Fibroblast of skin of abdomen (primary cell): Measurements from ENCODE around the gene PSMD7. TPM values are rescaled to one million over a fixed set of nuclear protein-coding genes. Genes with fewer than 3 reads are reported as not detected.

Experiments
- DNase-seq: peaks from one replicate; pipeline ENCODE4 v3.0.0-alpha.2; 2013
- polyA plus RNA-seq, 2 experiments: library from polyadenylated mRNA; unstranded; fragments of 120-200 nt; gene quantifications; one replicate each; pipeline ENCODE4 v1.2.1, GENCODE V29; 2013; ENCODE audit not compliant: insufficient read length in 2 of 2

Gene PSMD7
- 101 TPM for polyA plus RNA-seq (2013, experiment 1 of 2; ENCODE audit: insufficient read length)
- 106 TPM for polyA plus RNA-seq (2013, experiment 2 of 2; ENCODE audit: insufficient read length)

DNA sequence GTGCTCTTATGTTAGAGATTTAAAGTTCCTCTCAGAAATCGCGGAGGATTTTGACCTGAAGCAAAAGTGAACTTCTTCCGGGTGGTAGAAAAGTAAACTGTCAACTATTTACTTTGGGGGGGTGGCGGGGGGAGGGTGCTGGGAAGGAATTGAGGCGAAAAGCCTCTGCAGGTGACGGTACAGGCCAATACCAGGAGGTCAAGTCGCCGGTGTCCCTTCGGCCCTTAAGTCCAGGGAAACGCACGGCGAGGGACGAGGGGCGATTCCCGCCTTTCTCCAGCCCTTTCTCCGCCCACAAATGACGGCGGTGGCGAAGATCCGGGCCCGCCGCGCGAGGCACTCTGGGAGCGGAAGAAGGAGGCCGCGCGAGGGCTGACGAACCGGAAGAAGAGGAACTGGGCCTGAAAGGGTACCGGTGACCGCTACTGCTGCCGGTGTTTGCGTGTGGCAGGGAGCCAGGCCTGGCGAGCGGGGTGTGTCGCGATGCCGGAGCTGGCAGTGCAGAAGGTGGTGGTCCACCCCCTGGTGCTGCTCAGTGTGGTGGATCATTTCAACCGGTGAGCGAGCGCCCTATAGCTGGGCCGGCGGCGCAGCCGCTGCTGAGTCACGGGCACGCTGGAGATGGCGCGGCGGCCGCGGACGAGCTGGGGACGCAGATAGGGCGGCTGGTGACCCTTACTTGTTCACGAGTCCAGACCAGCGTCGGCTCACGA, at the start of gene PSMD7:
PSMD7 (plus strand) TSS at position 383 of the 713 bp plus-strand sequence; CDS start at position 484, 101 bp downstream.
- peak; percentile 89 for DNase-seq

- DNase-seq = no peak
Observed at GRCh38 chr16:74249254-74249653, 47.4 kb upstream of the PSMD7 start.

DNA sequence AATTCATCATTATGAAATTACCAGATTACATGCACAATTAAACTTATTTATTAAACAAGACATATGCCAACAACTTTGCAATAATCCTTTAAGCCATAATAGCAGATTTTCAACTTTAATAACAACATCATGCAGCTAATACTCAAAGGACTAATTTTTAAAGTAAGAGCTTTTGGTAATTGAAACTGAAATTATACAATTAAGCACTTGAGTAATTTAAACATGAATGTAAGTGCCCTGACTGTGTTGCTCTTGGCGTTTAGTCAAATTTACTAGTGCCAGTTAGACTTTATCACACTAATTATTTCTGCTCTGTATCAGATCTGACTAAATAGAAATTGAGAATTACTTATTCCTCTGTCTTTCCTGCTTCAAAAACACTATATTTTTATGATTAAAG, 46.8 kb upstream of the PSMD7 start:
- no peak for DNase-seq

- no peak for DNase-seq
Observed at GRCh38 chr16:74252329-74252728, 44.3 kb upstream of the PSMD7 start.

- DNase-seq = no peak
Observed at GRCh38 chr16:74253161-74253938, 43.3 kb upstream of the PSMD7 start.

GRCh38 chr16:74257061-74257460, 39.6 kb upstream of the PSMD7 start:
- DNase-seq = no peak

GRCh38 chr16:74261068-74261467, 35.5 kb upstream of the PSMD7 start:
- no peak for DNase-seq

DNA sequence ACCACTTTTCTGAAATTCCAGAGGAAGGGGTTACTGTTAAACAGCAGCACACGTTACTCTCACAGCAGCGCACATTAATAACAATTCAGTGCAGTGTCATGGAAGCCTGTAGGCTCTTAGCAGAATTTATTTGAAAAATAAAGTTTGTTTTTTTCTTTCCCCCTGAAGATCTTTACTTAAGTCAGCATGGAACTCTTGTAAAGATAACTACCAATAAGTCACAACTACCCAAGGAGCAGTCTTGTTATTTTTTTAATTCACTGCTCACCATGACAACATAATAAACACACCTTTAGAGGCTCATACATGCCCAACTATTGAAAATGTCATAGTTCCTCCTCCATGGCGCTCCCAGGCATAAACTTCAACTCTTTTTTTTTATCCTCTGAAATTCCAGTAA, 31.8 kb upstream of the PSMD7 start:
- DNase-seq = no peak

GRCh38 chr16:74268372-74268782, 28.2 kb upstream of the PSMD7 start:
- DNase-seq = no peak

DNA sequence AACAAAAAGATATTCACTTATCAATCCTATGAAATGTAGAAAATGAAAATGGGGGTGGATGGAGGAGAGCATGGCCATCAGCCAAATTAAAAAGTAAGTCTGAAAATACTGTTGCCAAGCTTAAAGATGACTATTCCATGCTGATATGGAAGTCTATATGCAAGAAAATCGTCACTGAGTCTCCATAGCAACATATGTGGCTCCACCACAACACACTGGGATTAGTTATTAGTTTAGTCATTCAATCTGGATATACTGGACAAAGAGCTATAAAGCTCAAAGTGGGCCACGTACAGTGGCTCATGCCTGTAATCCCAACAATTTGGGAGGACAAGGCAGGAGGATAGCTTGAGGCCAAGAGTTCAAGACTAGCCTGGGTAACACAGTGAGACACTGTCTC, 24.7 kb upstream of the PSMD7 start:
- DNase-seq = no peak

DNA sequence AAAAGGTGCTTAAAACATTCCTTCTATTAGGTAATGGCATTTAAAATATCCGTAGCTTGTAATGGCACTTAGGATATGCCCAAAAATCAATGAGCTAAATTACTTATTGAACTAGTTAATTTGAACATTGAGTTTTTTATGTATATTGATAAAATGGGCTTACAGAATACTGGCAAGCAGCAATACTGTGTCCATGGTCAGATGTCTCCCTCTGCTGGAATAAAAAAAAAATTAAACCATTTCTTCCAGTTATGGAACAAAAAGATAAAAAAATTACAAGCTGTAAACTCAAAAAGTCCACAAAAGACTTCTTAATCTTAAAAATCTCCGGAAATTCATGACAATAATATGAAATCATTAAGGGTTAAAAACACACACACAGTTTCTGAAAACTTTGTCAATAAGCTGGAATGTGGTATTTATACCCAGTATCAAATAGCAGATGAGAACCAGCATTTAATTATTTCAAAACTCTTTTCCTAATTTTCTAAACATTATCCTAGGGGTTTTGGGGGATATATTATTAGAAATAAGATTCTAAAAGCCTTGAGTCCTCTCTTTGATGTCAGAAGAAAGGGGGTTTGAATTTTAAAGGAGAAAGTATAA, 21.5 kb upstream of the PSMD7 start:
- DNase-seq = peak; percentile 16

DNA sequence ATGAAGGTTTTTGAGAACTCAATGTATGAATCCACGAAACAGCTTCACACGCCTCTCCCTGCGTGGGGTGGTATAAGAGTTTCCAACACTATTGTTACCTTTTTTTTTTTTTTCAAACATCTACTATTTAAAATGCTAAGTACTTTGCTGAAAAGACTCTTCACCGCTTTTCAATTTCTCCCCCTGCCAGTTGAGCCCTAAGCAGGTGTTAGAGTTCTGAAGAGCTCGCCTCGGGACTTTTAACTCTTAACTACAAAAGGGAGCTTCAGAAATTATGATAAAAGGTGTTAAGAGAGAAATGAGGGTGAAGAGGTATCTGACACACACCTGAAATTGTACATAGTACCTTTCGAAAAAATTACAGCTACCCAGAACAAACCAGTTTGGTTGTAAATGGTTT, 20.9 kb upstream of the PSMD7 start:
- DNase-seq = no peak

DNA sequence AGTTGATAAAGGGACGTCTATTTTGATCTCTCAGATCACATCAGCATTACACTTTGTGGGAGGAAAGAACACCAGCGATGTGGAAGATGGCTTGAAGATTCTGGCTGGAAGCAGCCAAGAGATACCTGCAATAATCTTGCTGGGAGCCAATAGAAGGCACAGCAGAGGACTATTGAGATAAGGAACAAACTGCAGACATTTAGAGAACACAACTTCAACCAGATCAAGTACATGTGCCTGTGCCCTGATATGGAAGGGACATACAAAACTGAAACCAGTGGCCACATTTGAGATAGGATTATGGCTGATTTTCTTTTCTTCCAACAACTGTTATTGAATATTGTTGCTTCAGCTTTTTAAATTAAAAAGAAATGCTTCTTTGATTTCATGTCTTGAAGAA, 18.6 kb upstream of the PSMD7 start:
- DNase-seq = no peak

- no peak for DNase-seq
Observed at GRCh38 chr16:74279266-74279665, 17.3 kb upstream of the PSMD7 start.

GRCh38 chr16:74279805-74280204, 16.8 kb upstream of the PSMD7 start:
- DNase-seq = no peak

GRCh38 chr16:74280448-74280847, 16.2 kb upstream of the PSMD7 start:
- DNase-seq = no peak

DNA sequence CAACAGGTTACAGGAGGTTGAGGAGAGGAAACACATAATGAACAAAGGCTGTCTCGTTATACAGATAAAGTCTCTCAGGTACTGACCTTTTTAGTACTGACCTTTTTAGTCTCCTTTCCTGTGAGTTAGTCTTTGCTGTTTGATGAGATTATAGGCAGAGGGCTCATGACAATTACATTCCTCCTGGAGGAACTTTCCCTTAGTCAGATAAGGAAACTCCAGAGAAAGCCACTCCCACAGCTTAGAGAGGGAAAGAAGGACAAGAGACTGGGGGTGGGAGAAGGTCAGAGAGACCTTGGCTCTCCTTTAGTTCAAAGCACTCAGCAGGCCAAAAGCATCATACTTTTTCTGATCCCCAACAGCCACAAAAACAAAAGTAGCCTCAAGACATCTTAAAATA, 15.3 kb upstream of the PSMD7 start:
- DNase-seq = no peak

DNA sequence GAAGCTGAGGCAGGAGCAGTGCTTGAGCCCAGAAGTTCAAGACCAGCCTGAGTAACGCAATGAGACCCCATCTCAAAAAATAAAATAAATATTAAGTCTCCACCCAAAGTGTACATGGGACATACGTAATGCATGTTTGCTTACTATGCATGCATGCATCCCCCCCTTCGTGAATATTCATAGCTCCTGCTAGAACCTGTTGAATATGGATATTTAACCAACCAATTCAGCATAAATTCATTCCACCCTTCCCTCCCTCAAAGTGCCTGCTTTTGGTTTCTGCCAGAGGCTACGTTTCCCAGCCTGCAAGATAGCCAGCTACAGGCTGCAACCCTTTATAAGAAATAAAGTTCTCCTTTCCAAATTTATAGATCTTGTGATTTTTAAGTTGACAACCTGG, 12.9 kb upstream of the PSMD7 start:
- DNase-seq = no peak

- no peak for DNase-seq
Observed at GRCh38 chr16:74288065-74288464, 8.5 kb upstream of the PSMD7 start.

- no peak for DNase-seq
Observed at GRCh38 chr16:74290356-74290755, 6.3 kb upstream of the PSMD7 start.

DNA sequence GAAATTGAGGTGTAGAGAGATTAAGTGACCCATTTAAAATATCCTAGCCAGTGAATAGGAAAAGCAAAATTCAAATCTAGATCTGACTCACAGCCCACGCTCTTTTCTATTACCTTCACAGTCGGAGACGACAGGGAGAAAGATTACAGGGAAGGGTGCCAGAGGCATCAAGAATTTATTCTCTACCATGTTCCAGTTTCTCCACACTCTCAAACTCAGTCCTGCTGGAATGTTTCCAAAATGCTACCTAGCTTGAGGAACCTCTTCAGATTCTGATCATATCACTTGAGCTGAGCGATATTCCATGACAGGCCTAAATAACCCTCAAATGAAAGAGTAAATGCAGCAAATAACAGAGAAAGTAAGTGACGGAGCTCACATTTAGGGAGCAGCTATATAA, 5.4 kb upstream of the PSMD7 start:
- no peak for DNase-seq

DNA sequence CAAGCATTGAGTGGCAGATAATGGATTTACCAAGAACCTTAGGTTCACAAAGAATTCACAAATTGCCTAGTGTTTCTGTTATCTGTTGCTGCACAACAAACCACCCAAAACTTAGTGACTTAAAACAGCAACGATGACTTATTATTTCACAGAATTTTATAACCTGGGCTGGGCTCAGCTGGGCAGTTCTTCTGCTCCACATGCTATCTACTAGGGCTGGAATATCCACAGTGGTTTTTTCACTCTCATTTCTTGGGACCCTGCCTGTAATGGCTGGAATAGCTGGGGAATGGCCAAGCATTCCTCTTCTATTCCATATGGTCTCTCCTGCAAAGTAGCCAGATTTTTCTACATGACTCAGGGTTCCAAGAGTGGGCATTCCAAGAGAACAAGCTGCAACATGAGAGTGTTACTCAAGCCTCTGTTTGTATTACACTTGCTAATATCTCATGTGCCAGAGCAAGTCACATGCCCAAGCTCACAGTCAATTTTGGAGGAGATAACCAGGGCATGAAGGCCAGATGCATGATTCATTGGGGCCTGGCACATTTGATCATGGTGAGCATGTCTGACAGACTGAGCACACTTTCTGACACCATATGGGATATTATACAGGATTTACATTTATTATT, 4.9 kb upstream of the PSMD7 start:
- peak; percentile 18 for DNase-seq

GRCh38 chr16:74296104-74296431, 546 bp upstream of the PSMD7 start:
- DNase-seq = no peak
